ENCODE results near the gene APOM. TPM values are rescaled to one million over a fixed set of nuclear protein-coding genes. Genes with fewer than 3 reads are reported as not detected.

The APOM gene
- total RNA-seq, 4 donors from 2014 or later = 0.63 to 2.0 (median 0.90) TPM; not detected in 1

DNA sequence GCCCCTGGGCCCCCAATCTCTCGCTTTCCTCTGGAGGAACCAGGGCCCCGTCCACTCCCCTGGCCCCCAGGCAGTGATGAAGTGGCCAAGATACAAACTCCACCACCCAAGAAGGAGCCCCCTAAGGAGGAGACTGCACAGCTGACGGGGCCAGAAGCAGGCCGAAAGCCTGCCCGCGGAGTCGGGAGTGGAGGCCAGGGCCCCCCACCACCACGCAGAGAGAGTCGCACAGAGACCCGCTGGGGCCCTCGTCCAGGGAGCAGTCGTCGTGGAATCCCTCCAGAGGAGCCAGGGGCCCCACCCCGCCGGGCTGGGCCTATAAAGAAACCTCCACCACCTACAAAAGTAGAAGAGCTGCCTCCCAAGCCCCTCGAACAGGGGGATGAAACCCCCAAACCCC, 24.5 kb upstream of the APOM start:
- no peak overlapping the region for H3K27ac ChIP-seq
- no peak overlapping the region for H3K4me3 ChIP-seq
- no peaks in the 10 kb centered on the region for H3K27me3 ChIP-seq
- no peaks in the 10 kb centered on the region for H3K9me3 ChIP-seq
- DNase-seq (ENCODE audit: low spot score in 2 of 2) = no peak
- H3K4me1 ChIP-seq = peaks cover 0 to 18% (median 0%) of the 10 kb centered on the region in 4 donors
- TF ChIP-seq POLR2A (IDR thresholded peaks at IDR 0.05) = no peak
- no peak for TF ChIP-seq EP300 (IDR thresholded peaks at IDR 0.05)
- TF ChIP-seq CTCF (IDR thresholded peaks at IDR 0.05) = no peak
- H3K36me3 ChIP-seq = peaks cover 0 to 100% (median 55%) of the 10 kb centered on the region in 3 donors
- 72 to 74% methylated on average over 8 to 12 of the region's 16 CpGs for WGBS, 2 donors

GRCh38 chr6:31631681-31632278, 23.9 kb upstream of the APOM start:
- TF ChIP-seq EP300 (IDR thresholded peaks at IDR 0.05) = no peak
- TF ChIP-seq CTCF (IDR thresholded peaks at IDR 0.05) = no peak
- no peak for TF ChIP-seq POLR2A (IDR thresholded peaks at IDR 0.05)
- no peaks in the 10 kb centered on the region for H3K9me3 ChIP-seq
- H3K27me3 ChIP-seq = no peaks in the 10 kb centered on the region
- H3K36me3 ChIP-seq = peaks cover 0 to 100% (median 55%) of the 10 kb centered on the region in 3 donors
- H3K27ac ChIP-seq = no peak overlapping the region
- no peak for DNase-seq (ENCODE audit: low spot score in 2 of 2)
- H3K4me1 ChIP-seq = peaks cover 0 to 18% (median 0%) of the 10 kb centered on the region in 4 donors
- H3K4me3 ChIP-seq = no peak overlapping the region
- 85 to 86% methylated on average over 28 to 32 of the region's 32 CpGs for WGBS, 2 donors

GRCh38 chr6:31632279-31632946, 23.3 kb upstream of the APOM start:
- H3K27ac ChIP-seq = peak overlapping the region in 1 of 4 donors; percentile 35
- WGBS, 2 donors = 84 to 85% methylated on average over 25 to 26 of the region's 26 CpGs
- TF ChIP-seq POLR2A (IDR thresholded peaks at IDR 0.05) (no peak), CTCF (IDR thresholded peaks at IDR 0.05) (no peak), EP300 (IDR thresholded peaks at IDR 0.05) (no peak)

DNA sequence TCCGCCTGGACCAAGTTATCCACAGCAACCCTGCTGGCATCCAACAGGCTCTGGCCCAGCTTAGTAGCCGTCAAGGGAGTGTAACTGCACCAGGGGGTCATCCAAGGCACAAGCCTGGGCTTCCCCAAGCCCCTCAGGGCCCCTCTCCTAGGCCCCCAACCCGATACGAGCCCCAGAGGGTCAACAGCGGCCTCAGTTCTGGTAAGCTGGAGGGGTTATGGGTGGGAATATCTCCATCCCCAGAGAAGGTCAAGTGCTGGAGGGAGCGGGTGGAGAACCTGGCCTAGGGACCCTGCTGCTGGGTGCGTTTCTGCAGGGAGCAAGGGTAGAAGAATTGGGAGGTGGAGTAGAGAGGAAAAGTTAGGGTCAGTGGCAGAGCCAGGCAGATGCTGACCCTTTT, 22.2 kb upstream of the APOM start:
- H3K4me3 ChIP-seq = no peak overlapping the region
- no peaks in the 10 kb centered on the region for H3K9me3 ChIP-seq
- whole genome bisulfite sequencing, 2 donors = 70 to 76% methylated on average over 7 of the region's 7 CpGs
- peaks cover 0 to 18% (median 0%) of the 10 kb centered on the region in 4 donors for H3K4me1 ChIP-seq
- no peak for DNase-seq (ENCODE audit: low spot score in 2 of 2)
- peaks cover 0 to 100% (median 49%) of the 10 kb centered on the region in 3 donors for H3K36me3 ChIP-seq
- no peak for TF ChIP-seq EP300 (IDR thresholded peaks at IDR 0.05)
- TF ChIP-seq CTCF (IDR thresholded peaks at IDR 0.05) = no peak
- no peak for TF ChIP-seq POLR2A (IDR thresholded peaks at IDR 0.05)
- H3K27me3 ChIP-seq = no peaks in the 10 kb centered on the region
- H3K27ac ChIP-seq = no peak overlapping the region

More at GRCh38 chr6:31632279-31632946, 23.3 kb upstream of the APOM start:
- peaks cover 0 to 100% (median 57%) of the 10 kb centered on the region in 3 donors for H3K36me3 ChIP-seq
- no peak overlapping the region for H3K4me3 ChIP-seq
- no peaks in the 10 kb centered on the region for H3K27me3 ChIP-seq
- H3K9me3 ChIP-seq = no peaks in the 10 kb centered on the region
- H3K4me1 ChIP-seq = peaks cover 0 to 18% (median 0%) of the 10 kb centered on the region in 4 donors
- DNase-seq (ENCODE audit: low spot score in 2 of 2) = no peak

GRCh38 chr6:31634131-31634530, 21.6 kb upstream of the APOM start:
- WGBS, 2 donors = 55 to 78% methylated on average over 3 of the region's 3 CpGs

More at GRCh38 chr6:31634131-31634530, 21.6 kb upstream of the APOM start:
- H3K36me3 ChIP-seq = peaks cover 0 to 100% (median 43%) of the 10 kb centered on the region in 3 donors
- H3K27ac ChIP-seq = no peak overlapping the region
- TF ChIP-seq POLR2A (IDR thresholded peaks at IDR 0.05) = no peak
- no peak for TF ChIP-seq CTCF (IDR thresholded peaks at IDR 0.05)
- TF ChIP-seq EP300 (IDR thresholded peaks at IDR 0.05) = no peak
- DNase-seq (ENCODE audit: low spot score in 2 of 2) = no peak
- H3K4me1 ChIP-seq = peaks cover 0 to 18% (median 0%) of the 10 kb centered on the region in 4 donors
- no peak overlapping the region for H3K4me3 ChIP-seq
- H3K27me3 ChIP-seq = no peaks in the 10 kb centered on the region
- H3K9me3 ChIP-seq = no peaks in the 10 kb centered on the region
